Liver (tissue), 10 donors: Measurements from ENCODE around the gene CTAGE15. TPM values are rescaled to one million over a fixed set of nuclear protein-coding genes. Genes with fewer than 3 reads are reported as not detected.
"Not testable (repeated sequence)": the region's sequence is repeated elsewhere in the genome, so short reads cannot be mapped to it uniquely, and the experiment has no call there.

Experiments
- DNase-seq: peaks from one replicate; pipeline ENCODE4 v3.0.0-alpha.2; 2017; ENCODE audit warnings: low spot score
- H3K27ac ChIP-seq, 2 donors: one replicate each; pipeline ENCODE4 v1.7.0; 2013; ENCODE audit warnings: inconsistent platforms in 2 of 2, low read length in 2 of 2, control low read depth in 1 of 2, low read depth in 1 of 2, mild to moderate bottlenecking in 1 of 2
- H3K27me3 ChIP-seq, 4 donors: one replicate each; pipeline versions ENCODE4 v1.6.1 to v1.7.0; 2013; ENCODE audit warnings: low read length in 3 of 4, inconsistent platforms in 1 of 4, mild to moderate bottlenecking in 1 of 4, moderate library complexity in 1 of 4; ENCODE audit not compliant: control insufficient read depth in 4 of 4, insufficient read depth in 4 of 4
- H3K36me3 ChIP-seq, 4 donors: one replicate each; pipeline versions ENCODE4 v1.6.1 to v1.7.0; 2013; ENCODE audit warnings: low read length in 3 of 4, mild to moderate bottlenecking in 3 of 4, low read depth in 1 of 4, moderate library complexity in 1 of 4; ENCODE audit not compliant: control insufficient read depth in 4 of 4, insufficient read depth in 3 of 4
- H3K4me1 ChIP-seq, 4 donors: one replicate each; pipeline versions ENCODE4 v1.6.1 to v1.7.0; 2013; ENCODE audit warnings: low read length in 3 of 4, mild to moderate bottlenecking in 3 of 4, moderate library complexity in 1 of 4; ENCODE audit not compliant: control insufficient read depth in 4 of 4, insufficient read depth in 4 of 4
- H3K4me3 ChIP-seq, 3 donors: one replicate each; pipeline versions ENCODE4 v1.6.1 to v1.7.0; 2013; ENCODE audit warnings: low read length in 3 of 3, control low read depth in 1 of 3, low read depth in 1 of 3, mild to moderate bottlenecking in 1 of 3
- H3K9ac ChIP-seq, 2 donors: one replicate each; pipeline ENCODE4 v1.7.0; 2013; ENCODE audit warnings: low read length in 2 of 2, mild to moderate bottlenecking in 2 of 2, moderate library complexity in 2 of 2, control low read depth in 1 of 2, low read depth in 1 of 2
- H3K9me3 ChIP-seq, 4 donors: one replicate each; pipeline versions ENCODE4 v1.6.1 to v1.7.0; 2013; ENCODE audit warnings: low read length in 3 of 4; ENCODE audit not compliant: control insufficient read depth in 4 of 4
- WGBS: extraction: QIAGEN DNeasy Blood & Tissue Kit; methylation state at CpG from one replicate; pipeline ENCODE4 v1.1.7; 2013; 5-methylcytosine and 5-hydroxymethylcytosine counted together
- polyA plus RNA-seq, 2 donors: library from polyadenylated mRNA; stranded (reverse) in 1 of 2; unstranded in 1 of 2; fragments of 200-250 nt in 1 of 2; fragments of >200 nt in 1 of 2; fragmentation: Nextera tagmentation in 1 of 2; extraction: Ambion mirVana in 1 of 2; gene quantifications; one replicate each; pipeline versions ENCODE4 v1.2.1 to v1.2.3, GENCODE V29; 2013 to 2015
- small RNA-seq: library from RNA; depleted of rRNA; stranded (forward); fragments of <200 nt; gene quantifications from one replicate; pipeline ENCODE3, GENCODE V24; 2014
- total RNA-seq, 2 donors: library from RNA; depleted of rRNA; stranded (reverse); fragments of >200 nt; gene quantifications; one replicate each; pipeline ENCODE4 v1.2.3, GENCODE V29; 2014
- donor health status: healthy.
- donor health status: healthy.
- donor health status: healthy.
- donor health status: healthy.
- donor health status: healthy.

Gene CTAGE15
- total and polyA plus RNA-seq, 4 donors = 0.14 to 1.1 (median 0.24) TPM

DNA sequence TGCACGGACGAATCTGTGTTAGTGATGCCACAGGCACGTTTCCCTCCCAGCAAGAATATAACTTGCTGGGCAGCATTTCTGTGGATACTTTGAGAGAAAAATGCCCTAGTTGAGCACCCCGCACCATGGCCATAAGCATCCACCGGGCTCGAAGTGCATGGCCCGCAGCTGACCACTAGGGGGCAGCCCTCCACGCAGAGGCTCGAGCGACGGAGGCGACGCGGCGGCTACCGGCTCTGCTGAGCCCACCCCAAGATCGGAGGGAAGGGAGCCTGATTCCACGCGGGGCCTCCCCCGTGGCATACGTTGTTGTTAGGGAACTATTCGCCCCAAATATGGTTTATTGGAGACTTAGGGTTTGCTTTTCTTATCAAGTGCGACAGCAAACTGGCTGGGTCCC is 48.5 kb downstream of the CTAGE15 start:
- not testable (repeated sequence) for DNase-seq, H3K27me3 ChIP-seq, H3K36me3 ChIP-seq, H3K4me1 ChIP-seq, H3K27ac ChIP-seq, H3K4me3 ChIP-seq, H3K9me3 ChIP-seq, H3K9ac ChIP-seq
- WGBS = no CpG with 5 or more reads among the region's 23 CpGs

- not testable (repeated sequence) for H3K27ac ChIP-seq, DNase-seq, H3K4me3 ChIP-seq, H3K9ac ChIP-seq, H3K36me3 ChIP-seq, H3K4me1 ChIP-seq, H3K27me3 ChIP-seq, H3K9me3 ChIP-seq
- WGBS = no CpG with 5 or more reads among the region's 38 CpGs
Observed at GRCh38 chr7:143620646-143621045, 49.0 kb downstream of the CTAGE15 start, which contains the start of gene TCAF2. TCAF2 (plus strand) TSS chr7:143620974.

GRCh38 chr7:143621175-143621574 is 49.6 kb downstream of the CTAGE15 start:
- not testable (repeated sequence) for DNase-seq, H3K27me3 ChIP-seq, H3K9ac ChIP-seq, H3K27ac ChIP-seq, H3K4me3 ChIP-seq, H3K4me1 ChIP-seq, H3K9me3 ChIP-seq, H3K36me3 ChIP-seq
- no CpG with 5 or more reads among the region's 16 CpGs for WGBS

DNA sequence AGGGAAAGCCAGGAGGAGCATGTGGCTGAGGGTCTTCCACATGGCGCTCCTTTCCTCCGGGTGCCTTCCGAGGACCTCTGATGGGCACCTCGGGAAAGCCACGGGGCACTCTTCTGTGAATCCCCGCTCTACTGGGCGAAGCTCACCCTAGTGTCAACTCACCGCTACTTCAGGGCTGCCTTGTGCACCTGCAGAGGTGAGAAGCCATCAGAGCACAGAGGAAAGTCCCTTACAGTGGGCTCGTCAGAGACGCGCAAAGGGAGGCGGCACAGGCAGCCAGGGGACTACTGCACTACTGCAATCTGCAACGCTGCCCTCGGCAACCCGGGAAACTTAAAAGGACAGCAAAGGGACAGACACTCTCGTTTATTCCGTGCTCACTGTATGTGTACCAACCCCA is 50.5 kb downstream of the CTAGE15 start:
- not testable (repeated sequence) for H3K27me3 ChIP-seq, H3K27ac ChIP-seq, H3K9me3 ChIP-seq, H3K4me1 ChIP-seq, H3K9ac ChIP-seq, DNase-seq, H3K4me3 ChIP-seq, H3K36me3 ChIP-seq
- WGBS = no CpG with 5 or more reads among the region's 17 CpGs

Small RNAs within 50 kb of the gene (small RNA-seq; reads per million reads assigned to genes)
- not detected for gene AC073264.2
- not detected for gene RNU6-162P

Other genes starting within 250 kb of the CTAGE15 start
- gene FAM131B, start 209.1 kb upstream of the CTAGE15 start, total RNA-seq = under 1 TPM; 0.08 to 0.14 TPM
- under 1 TPM in 1 of 2 donors, not detected in 1; 0.06 TPM for gene FAM131B, start 209.1 kb upstream of the CTAGE15 start, polyA plus RNA-seq
- gene ZYX, start 190.5 kb upstream of the CTAGE15 start, total RNA-seq = 10 to 100 TPM; 15.4 to 17.2 TPM
- gene ZYX, start 190.5 kb upstream of the CTAGE15 start, polyA plus RNA-seq = 10 to 100 TPM; 15.8 to 49.7 TPM
- gene EPHA1, start 162.9 kb upstream of the CTAGE15 start, total RNA-seq = 10 to 100 TPM; 12.0 to 21.0 TPM
- gene EPHA1, start 162.9 kb upstream of the CTAGE15 start, polyA plus RNA-seq = 10 to 100 TPM; 10.3 to 10.7 TPM
- under 1 TPM in 1 of 2 donors, not detected in 1; 0.50 TPM for gene TAS2R60, start 128.3 kb upstream of the CTAGE15 start, total RNA-seq
- not detected for gene TAS2R60, start 128.3 kb upstream of the CTAGE15 start, polyA plus RNA-seq
- under 1 TPM in 1 of 2 donors, not detected in 1; 0.25 TPM for gene TAS2R41, start 93.9 kb upstream of the CTAGE15 start, total RNA-seq
- gene TAS2R41, start 93.9 kb upstream of the CTAGE15 start, polyA plus RNA-seq = not detected
- gene TCAF2, start 49.2 kb downstream of the CTAGE15 start, total RNA-seq = 1 to 10 TPM in 1 of 2 donors, under 1 TPM in 1; 0.19 to 2.3 TPM
- gene TCAF2, start 49.2 kb downstream of the CTAGE15 start, polyA plus RNA-seq = 1 to 10 TPM in 1 of 2 donors, under 1 TPM in 1; 0.71 to 3.3 TPM
- gene CTAGE6, start 185.9 kb downstream of the CTAGE15 start, total RNA-seq = under 1 TPM in 1 of 2 donors, not detected in 1; 0.33 TPM
- under 1 TPM in 1 of 2 donors, not detected in 1; 0.11 TPM for gene CTAGE6, start 185.9 kb downstream of the CTAGE15 start, polyA plus RNA-seq